IPS-20b (cell line): ENCODE data around the gene RXRA.

Experiments
- H3K27ac ChIP-seq: one replicate; pipeline ENCODE4 v1.5.1; 2013; ENCODE audit warnings: low read length
- H3K27me3 ChIP-seq: 2 replicates; pipeline ENCODE4 v1.6.1; 2013; ENCODE audit warnings: mild to moderate bottlenecking, low read length, inconsistent platforms; ENCODE audit not compliant: insufficient read depth
- H3K36me3 ChIP-seq: 2 replicates; pipeline ENCODE4 v1.6.1; 2013; ENCODE audit warnings: low read depth, mild to moderate bottlenecking, inconsistent platforms, low read length, moderate library complexity; ENCODE audit not compliant: insufficient read depth
- H3K4me1 ChIP-seq: 2 replicates; pipeline ENCODE4 v1.6.1; 2013; ENCODE audit warnings: mild to moderate bottlenecking, control low read depth, inconsistent platforms, low read length, moderate library complexity; ENCODE audit not compliant: insufficient read depth
- H3K4me3 ChIP-seq: 2 replicates; pipeline ENCODE4 v1.5.1; 2013; ENCODE audit warnings: mild to moderate bottlenecking, low read length, inconsistent platforms
- H3K9ac ChIP-seq: 2 replicates; pipeline ENCODE4 v1.6.1; 2013; ENCODE audit warnings: low read depth, mild to moderate bottlenecking, inconsistent platforms, low read length, moderate library complexity
- H3K9me3 ChIP-seq: 2 replicates; pipeline ENCODE4 v1.6.1; 2013; ENCODE audit warnings: mild to moderate bottlenecking, low read depth, low read length, inconsistent platforms; ENCODE audit not compliant: insufficient read depth

Gene RXRA

GRCh38 chr9:134456756-134457305 is 130.6 kb downstream of the RXRA start:
- H3K9me3 ChIP-seq = no peaks in the 10 kb centered on the region
- no peak overlapping the region for H3K27ac ChIP-seq
- no peaks in the 10 kb centered on the region for H3K36me3 ChIP-seq
- no peak overlapping the region for H3K9ac ChIP-seq
- no peak overlapping the region for H3K4me3 ChIP-seq
- no peaks in the 10 kb centered on the region for H3K4me1 ChIP-seq
- H3K27me3 ChIP-seq = no peaks in the 10 kb centered on the region

GRCh38 chr9:134457321-134458206 is 131.3 kb downstream of the RXRA start:
- no peaks in the 10 kb centered on the region for H3K4me1 ChIP-seq
- H3K9me3 ChIP-seq = no peaks in the 10 kb centered on the region
- H3K27ac ChIP-seq = no peak overlapping the region
- H3K36me3 ChIP-seq = no peaks in the 10 kb centered on the region
- H3K27me3 ChIP-seq = no peaks in the 10 kb centered on the region
- H3K9ac ChIP-seq = no peak overlapping the region
- no peak overlapping the region for H3K4me3 ChIP-seq

GRCh38 chr9:134458207-134459108 is 132.2 kb downstream of the RXRA start:
- Histone ChIP-seq H3K4me3 (no peak overlapping the region), H3K4me1 (no peaks in the 10 kb centered on the region), H3K9me3 (no peaks in the 10 kb centered on the region), H3K27me3 (no peaks in the 10 kb centered on the region), H3K27ac (no peak overlapping the region), H3K36me3 (no peaks in the 10 kb centered on the region), H3K9ac (no peak overlapping the region)

GRCh38 chr9:134459164-134459563 is 132.9 kb downstream of the RXRA start:
- H3K4me1 ChIP-seq = no peaks in the 10 kb centered on the region
- H3K27me3 ChIP-seq = no peaks in the 10 kb centered on the region
- H3K36me3 ChIP-seq = no peaks in the 10 kb centered on the region
- H3K9me3 ChIP-seq = no peaks in the 10 kb centered on the region
- H3K4me3 ChIP-seq = no peak overlapping the region
- no peak overlapping the region for H3K27ac ChIP-seq
- H3K9ac ChIP-seq = no peak overlapping the region

GRCh38 chr9:134459573-134459972 is 133.3 kb downstream of the RXRA start:
- H3K4me1 ChIP-seq = no peaks in the 10 kb centered on the region
- H3K4me3 ChIP-seq = no peak overlapping the region
- no peaks in the 10 kb centered on the region for H3K36me3 ChIP-seq
- no peaks in the 10 kb centered on the region for H3K9me3 ChIP-seq
- no peak overlapping the region for H3K9ac ChIP-seq
- H3K27me3 ChIP-seq = no peaks in the 10 kb centered on the region
- H3K27ac ChIP-seq = no peak overlapping the region

GRCh38 chr9:134460206-134460605 is 134.0 kb downstream of the RXRA start:
- Histone ChIP-seq H3K36me3 (no peaks in the 10 kb centered on the region), H3K9me3 (no peaks in the 10 kb centered on the region), H3K4me1 (no peaks in the 10 kb centered on the region), H3K27ac (no peak overlapping the region), H3K4me3 (no peak overlapping the region), H3K9ac (no peak overlapping the region), H3K27me3 (no peaks in the 10 kb centered on the region)

- Histone ChIP-seq H3K4me3 (no peak overlapping the region), H3K9me3 (no peaks in the 10 kb centered on the region), H3K36me3 (no peaks in the 10 kb centered on the region), H3K4me1 (no peaks in the 10 kb centered on the region), H3K27me3 (no peaks in the 10 kb centered on the region), H3K9ac (no peak overlapping the region), H3K27ac (no peak overlapping the region)
Measured at GRCh38 chr9:134460896-134461295, 134.6 kb downstream of the RXRA start.

GRCh38 chr9:134461426-134461982 is 135.2 kb downstream of the RXRA start:
- Histone ChIP-seq H3K36me3 (no peaks in the 10 kb centered on the region), H3K4me3 (no peak overlapping the region), H3K27ac (no peak overlapping the region), H3K9me3 (no peaks in the 10 kb centered on the region), H3K4me1 (no peaks in the 10 kb centered on the region), H3K9ac (no peak overlapping the region), H3K27me3 (no peaks in the 10 kb centered on the region)

GRCh38 chr9:134462318-134462717 is 136.1 kb downstream of the RXRA start:
- H3K9ac ChIP-seq = no peak overlapping the region
- H3K4me1 ChIP-seq = no peaks in the 10 kb centered on the region
- H3K36me3 ChIP-seq = no peaks in the 10 kb centered on the region

GRCh38 chr9:134463280-134463679 is 137.0 kb downstream of the RXRA start:
- no peak overlapping the region for H3K9ac ChIP-seq
- no peaks in the 10 kb centered on the region for H3K27me3 ChIP-seq

More at GRCh38 chr9:134462318-134462717, 136.1 kb downstream of the RXRA start:
- Histone ChIP-seq H3K4me3 (no peak overlapping the region), H3K27ac (no peak overlapping the region), H3K9me3 (no peaks in the 10 kb centered on the region), H3K27me3 (no peaks in the 10 kb centered on the region)

GRCh38 chr9:134466869-134467616 is 140.8 kb downstream of the RXRA start:
- Histone ChIP-seq H3K36me3 (no peaks in the 10 kb centered on the region), H3K9me3 (no peaks in the 10 kb centered on the region), H3K27me3 (no peaks in the 10 kb centered on the region)

More at GRCh38 chr9:134463280-134463679, 137.0 kb downstream of the RXRA start:
- Histone ChIP-seq H3K4me1 (no peaks in the 10 kb centered on the region), H3K27ac (no peak overlapping the region), H3K4me3 (no peak overlapping the region), H3K9me3 (no peaks in the 10 kb centered on the region), H3K36me3 (no peaks in the 10 kb centered on the region)

More at GRCh38 chr9:134466869-134467616, 140.8 kb downstream of the RXRA start:
- Histone ChIP-seq H3K27ac (no peak overlapping the region), H3K9ac (no peak overlapping the region), H3K4me1 (no peaks in the 10 kb centered on the region), H3K4me3 (no peak overlapping the region)
